H1 (cell line): Measurements from ENCODE around the gene RNF220.

Experiments used
- CTBP2 ChIP-seq: IDR thresholded peaks from 2 replicates; pipeline ENCODE4 v1.7.0; 2011; ENCODE audit warnings: borderline replicate concordance, mild to moderate bottlenecking, moderate library complexity, mixed read lengths, low read length; ENCODE audit not compliant: insufficient read depth, insufficient read length
- KDM5A ChIP-seq: fragments of 200-600 bp; IDR thresholded peaks from 2 replicates; pipeline ENCODE4 v1.7.1; 2012; ENCODE audit warnings: mild to moderate bottlenecking, low read length, inconsistent platforms, mixed read lengths
- MAX ChIP-seq: IDR thresholded peaks from 2 replicates; pipeline ENCODE4 v1.6.1; 2012; ENCODE audit warnings: inconsistent platforms
- POLR2A ChIP-seq, 2 experiments: IDR thresholded peaks; 1 replicate in 1 of 2; 2 replicates in 1 of 2; pipeline ENCODE4 v1.6.1; 2011; ENCODE audit warnings: low read depth in 2 of 2, low read length in 2 of 2, mild to moderate bottlenecking in 2 of 2; ENCODE audit errors: control extremely low read depth in 1 of 2
- SAP30 ChIP-seq: fragments of 300-600 bp; sonication (generic); IDR thresholded peaks from 2 replicates; pipeline ENCODE4 v1.7.1; 2012; ENCODE audit warnings: low read length, moderate library complexity, mild to moderate bottlenecking, inconsistent platforms; ENCODE audit not compliant: insufficient read depth, insufficient replicate concordance
- YY1 ChIP-seq: IDR thresholded peaks from 2 replicates; pipeline ENCODE4 v1.6.1; 2011; ENCODE audit warnings: low read depth, mild to moderate bottlenecking, low read length

GRCh38 chr1:44512313-44512885, 107.3 kb downstream of the RNF220 start:
- no peak for TF ChIP-seq CTBP2
- no peak for TF ChIP-seq SAP30
- no peak for TF ChIP-seq POLR2A (IDR thresholded peaks at IDR 0.05; ENCODE audit: control extremely low read depth in 1 of 2, low read depth in 2 of 2, low read length in 2 of 2)
- TF ChIP-seq MAX, result no peak
- no peak for TF ChIP-seq YY1
- no peak for TF ChIP-seq KDM5A
